Glomerular visceral epithelial cell (primary cell): ENCODE results near the gene NXNL2.
A peak's percentile ranks its signal among the peaks of the same experiment; 100 is the strongest.

Experiments
- DNase-seq: peaks from one replicate; pipeline ENCODE4 v3.0.0-alpha.2; 2016; ENCODE audit errors: extremely low spot score

NXNL2 gene

DNA sequence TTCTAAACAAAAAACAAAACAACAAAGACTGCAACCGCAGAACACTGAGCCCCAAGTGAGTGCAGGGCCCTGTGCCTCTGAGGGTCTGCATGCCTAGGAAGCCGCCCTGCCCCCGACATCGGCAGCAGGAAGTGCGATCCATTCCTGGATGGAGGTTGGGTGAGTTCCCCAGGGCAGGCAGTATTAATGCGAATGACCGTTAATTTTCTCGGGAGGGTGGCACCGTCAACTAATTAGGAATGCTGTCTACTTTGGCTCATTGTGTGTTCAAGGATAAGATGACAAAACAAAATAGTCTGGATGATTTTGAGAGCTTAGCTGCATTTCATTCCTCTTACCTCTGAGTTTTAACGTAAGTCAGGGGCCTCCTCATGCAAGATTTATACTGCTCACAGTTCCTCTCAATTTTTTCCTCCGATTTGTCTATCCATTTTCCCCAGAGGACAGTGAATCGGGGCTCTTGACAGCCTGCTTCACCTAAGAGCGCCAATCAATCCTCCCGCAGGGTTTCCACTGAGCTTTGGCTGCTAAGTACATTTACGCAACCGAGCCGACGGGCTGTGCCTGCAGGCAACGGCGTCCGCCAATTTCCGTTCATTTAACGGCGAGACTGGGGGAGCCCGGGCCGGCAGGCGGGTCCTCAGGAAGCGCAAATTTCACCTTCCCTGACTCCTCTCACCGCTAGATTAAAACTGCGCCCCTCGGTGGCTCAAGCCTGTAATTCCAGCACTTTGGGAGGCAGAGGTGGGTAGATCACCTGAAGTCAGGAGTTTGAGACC lies 2.9 kb upstream of the NXNL2 start:
- DNase-seq = peak; percentile 81

DNA sequence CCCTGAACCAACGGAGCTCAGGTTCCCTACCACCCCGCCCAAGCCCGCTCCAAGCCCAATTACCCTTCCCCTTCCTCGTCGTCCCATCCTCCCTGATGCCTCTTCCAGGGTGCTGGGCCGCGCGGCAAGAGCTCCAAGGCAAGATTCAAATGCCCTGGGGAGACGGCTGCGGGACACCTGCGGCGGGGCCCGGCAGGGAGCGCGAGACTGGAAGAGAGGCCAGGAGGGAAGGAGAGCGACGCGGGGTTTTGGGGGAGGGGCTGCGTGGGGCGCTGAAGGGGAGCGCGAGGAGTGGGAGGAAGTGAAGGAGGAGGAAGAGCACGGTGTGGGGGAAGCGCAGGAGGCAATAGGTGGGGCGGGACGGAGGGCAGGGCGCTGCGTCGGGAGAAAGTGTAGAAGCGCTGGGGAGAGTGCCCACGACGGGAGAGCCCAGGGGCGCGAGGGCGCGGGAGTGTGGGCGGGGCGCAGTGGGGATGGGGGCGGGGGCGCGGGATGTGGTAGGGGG lies 975 bp upstream of the NXNL2 start:
- peak; percentile 95 for DNase-seq

DNA sequence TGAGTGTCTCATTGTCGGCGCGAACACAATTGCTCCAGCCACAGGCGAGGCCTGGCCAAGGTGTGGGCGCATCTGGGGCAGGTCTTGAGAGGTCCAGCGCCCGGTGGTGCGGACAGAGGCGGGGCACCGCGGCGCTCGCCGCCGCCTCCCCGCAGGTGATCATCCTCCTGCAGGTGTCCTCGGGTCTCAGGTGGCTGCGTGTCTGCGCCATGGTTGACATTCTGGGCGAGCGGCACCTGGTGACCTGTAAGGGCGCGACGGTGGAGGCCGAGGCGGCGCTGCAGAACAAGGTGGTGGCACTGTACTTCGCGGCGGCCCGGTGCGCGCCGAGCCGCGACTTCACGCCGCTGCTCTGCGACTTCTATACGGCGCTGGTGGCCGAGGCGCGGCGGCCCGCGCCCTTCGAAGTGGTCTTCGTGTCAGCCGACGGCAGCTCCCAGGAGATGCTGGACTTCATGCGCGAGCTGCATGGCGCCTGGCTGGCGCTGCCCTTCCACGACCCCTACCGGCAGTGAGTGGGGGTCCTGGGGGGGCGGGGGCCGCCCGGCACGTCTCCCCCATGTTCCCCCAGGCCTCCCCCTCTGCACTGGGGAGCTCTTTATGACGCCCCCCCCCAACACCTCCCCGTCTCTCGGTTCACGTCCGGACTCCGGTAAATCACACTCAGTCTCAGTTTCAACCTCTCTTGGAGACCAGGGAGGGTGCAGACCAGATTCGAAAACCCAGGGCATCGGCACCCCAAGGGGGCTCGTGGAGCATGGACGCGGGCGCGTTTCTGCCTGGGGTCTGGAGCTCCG lies 446 bp downstream of the NXNL2 start:
- no peak for DNase-seq

DNA sequence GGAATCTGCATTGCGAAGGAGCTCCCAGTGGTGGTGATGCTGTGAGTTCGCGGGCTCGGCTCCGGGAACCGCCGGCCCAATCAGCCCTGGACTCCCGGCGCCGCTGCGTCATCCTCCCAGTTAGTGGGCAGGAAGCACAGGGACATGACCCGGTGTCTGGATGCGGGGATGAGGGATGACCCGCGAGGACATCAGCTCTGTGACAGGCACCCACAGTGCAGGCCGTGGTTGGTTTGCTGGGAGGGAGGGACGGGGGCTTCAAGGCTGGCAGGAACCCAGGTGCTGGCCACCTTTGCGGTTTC lies 996 bp downstream of the NXNL2 start:
- DNase-seq = peak; percentile 62

DNA sequence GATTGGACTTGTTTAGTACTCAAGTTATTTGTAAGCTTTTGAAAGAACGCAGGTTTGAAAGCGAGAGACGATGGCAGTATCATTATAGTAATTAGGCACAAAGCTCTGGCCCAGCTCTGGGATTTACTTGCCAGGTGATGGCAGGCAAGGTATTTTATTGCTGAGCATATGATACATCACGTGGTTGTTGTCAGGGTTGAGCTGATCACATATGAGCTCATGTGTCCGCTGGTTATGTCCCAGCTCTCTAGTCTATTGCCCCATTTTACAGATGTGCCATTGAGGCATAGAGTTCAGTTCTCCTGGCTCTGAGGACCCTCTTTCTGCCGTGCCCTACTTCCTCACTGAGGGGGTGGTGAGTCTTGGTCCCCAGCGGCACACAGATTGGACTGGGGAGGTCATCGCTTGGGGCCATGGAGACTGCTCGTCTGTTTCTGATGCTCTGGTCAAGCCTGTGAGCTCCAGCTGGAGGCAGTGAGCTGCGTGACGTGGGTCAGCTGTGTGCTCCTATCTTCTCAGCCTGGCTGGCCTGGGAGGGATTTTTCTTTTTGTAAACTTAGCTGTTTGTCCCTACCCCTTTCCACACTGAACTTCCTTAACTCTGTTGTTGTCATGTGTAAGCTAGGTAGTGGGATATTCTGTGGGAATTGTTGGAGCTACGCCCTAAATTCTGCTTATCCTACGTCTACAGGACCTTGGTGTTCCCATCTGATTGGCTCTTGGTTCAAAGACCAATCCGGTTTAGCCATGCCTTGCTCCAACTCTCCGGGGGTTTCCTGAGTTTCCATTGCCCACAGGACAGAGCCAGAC lies 2.2 kb downstream of the NXNL2 start:
- peak; percentile 99 for DNase-seq

DNA sequence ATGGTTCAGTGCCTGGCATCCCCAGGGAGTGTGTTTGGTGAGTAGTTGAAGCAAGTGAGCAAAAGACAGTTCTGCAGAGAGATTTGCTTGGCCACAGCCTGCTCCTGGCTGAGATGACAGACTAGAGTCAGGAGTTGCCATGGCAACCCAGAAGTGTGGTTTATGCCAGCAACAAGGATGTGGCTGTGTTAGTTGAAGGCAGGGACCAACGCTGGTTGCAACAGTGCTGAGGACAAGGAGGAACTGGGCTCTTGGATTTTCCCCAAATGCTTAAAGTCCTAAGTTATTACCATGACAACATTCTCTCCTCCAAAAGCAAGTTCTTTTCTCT lies 2.7 kb downstream of the NXNL2 start:
- no peak for DNase-seq

DNA sequence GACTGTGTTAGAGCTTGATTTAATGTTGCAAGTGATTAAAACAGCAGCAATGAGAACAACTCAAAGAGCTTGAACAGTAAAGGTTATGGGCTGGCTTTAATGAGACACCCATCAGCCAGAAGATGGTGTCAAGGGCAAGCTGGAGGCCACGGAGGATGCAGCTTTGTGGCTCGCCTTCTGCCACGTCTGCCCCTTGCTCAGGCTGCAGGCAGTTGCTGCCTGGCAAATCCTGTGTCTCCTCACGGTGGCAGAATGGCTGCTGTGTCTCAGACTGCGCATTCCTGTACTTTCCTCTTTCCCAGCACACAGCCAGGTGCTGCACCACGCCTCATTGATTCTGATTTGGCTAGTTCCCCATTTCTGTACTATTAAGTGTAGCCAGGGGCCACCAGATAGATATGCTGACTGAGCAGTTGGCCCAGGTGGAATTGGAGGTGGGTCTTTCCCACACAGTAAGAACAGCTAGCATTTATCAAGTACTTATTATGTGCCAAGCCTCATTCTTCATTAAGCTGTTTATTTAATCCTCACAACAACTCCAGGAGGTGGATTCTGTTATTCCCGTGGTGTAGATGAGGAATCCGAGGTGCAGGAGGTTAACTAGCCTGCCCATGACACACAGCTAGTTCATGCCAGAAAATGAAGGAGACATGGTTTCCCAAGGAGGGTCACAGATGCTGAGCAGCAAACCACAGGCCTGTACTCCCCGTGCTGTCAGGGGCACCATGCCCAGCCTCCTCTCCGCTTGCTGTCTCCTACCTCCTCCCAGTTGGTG lies 3.5 kb downstream of the NXNL2 start:
- peak; percentile 72 for DNase-seq

DNA sequence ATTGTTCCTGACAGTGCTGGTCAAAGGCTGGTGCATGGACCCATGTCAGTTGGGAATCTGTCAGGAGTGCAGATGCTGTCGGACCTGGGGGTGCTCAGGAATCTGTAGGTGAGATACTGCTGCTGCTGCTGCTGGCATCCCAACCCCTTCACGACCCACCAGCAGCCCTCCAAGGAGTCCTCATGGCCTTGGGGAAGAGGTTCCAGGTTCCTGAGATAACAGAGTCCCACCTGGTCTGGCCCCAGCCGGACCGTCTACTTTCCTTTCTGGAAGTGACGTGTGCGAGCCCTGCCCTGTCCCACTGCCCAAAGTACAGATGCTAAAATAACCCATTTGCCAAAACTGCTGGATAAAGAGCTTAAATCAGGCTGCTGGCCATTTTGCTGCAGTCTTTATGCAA lies 4.3 kb downstream of the NXNL2 start:
- DNase-seq = no peak

DNA sequence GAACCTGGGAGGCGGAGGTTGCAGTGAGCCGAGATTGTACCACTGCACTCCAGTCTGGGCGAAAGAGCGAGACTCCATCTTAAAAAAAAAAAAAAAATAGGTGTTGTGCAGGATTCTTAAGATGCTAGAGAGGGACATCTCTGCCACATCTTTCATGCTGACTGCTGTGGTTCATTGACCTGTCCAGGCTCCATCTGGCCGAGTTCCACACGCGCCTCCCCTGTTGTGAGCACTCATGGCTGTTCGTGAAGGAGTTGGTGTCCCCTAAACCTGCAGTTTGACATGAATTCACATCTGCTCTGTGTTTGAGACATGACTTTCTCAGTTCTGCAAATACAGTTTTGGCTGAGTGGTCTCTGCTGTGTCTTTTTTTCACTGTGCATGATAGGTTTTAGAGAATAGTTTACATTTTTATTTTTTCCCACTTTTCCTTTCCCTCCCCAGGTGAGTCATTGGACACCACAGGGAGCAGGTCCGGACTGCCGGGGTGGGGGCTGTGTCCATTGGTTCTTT lies 5.3 kb downstream of the NXNL2 start:
- DNase-seq = no peak

DNA sequence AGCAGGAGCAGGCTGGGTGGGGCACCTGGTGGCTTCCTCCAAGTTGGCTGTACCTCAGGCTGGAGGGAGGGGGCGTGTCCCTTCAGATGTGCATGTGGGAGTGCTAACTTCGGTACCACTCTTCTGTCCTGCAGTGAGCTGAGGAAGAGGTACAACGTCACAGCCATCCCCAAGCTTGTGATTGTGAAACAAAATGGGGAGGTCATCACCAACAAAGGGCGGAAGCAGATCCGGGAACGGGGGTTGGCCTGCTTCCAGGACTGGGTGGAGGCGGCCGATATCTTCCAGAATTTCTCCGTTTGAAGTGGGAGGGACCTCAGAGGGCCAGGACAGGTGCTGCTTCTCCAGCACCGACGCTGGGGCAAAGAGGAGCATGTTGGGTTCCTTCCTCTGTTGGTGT lies 9.3 kb downstream of the NXNL2 start:
- DNase-seq = no peak

DNA sequence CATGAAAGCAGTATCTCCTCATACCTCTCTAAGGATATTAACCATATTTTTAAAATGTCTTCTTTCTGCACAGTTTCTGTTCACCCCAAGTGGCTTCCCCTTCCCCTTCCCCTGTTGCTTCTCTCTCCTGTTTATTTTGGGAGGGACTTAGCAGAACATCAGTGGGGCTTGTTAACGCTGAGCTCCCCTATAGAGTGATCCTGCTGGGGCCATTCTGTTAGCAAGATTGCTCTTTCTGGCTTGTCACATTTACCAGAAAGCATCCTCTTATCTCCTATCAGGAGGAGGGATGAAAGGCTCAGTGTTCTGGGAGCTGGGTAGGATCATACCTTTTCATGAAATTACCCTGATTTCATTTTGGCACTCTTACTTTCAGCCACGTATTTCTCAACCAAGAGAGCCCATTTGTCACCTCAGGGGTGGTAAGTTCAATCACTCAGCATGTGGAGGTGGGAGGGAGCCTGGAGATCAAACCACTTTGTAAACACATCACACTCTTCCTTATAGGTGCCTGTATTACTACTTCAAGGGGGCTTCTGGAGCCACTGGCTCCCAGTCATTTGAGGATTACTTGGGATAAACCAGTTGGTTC lies 16.7 kb downstream of the NXNL2 start:
- DNase-seq = no peak

DNA sequence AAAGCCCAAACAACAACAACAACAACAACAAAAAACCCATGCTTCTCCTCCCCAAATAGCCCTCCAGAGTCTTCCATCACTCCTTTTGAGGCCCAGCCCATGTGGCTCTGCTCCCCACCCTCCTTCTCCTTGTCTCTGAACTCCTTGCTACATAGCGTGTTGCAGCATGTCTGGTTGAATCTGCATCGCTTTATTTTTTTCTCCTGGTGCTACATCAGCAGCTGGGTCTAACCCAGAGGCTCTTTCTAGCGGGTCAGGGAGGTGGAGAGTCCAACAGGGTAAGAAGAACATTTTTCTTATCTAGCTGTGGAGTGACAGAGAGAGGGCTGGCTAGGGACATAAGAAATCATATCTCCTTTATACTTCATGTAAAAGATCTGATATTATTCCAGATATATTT lies 18.4 kb downstream of the NXNL2 start:
- no peak for DNase-seq

DNA sequence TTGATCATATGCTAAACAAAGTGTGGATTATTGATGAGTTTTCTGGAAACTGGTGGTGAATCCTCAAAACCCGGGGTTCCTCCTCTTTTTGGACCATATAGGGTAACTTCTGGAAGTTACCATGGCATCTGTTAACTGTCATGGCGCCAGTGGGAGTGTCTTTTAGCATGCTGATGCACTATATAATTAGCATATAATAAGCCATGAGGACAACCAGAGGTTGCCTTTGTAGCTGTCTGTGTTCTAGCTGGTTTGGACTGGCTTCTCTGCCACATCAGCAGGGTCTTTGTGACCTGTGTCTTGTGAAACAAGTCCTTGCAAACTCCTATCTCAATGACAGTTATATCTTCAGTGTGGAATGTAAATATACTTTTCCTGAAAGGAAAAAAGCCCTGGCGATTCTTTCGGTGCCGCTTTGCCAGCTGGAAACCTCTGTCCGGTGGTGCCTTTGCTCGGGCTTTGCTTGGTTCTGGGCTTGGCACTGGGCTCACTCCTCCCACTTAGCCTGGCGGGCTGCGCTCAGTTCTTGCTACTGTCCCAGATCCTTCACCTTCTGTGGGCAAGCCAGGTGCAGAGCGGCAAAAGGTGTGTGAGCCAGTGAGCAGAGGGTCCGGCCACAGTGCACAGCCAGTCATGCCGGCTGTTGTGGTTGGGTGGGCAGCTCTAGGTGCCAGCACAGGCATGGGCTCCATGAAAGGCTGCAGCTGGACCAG lies 20.4 kb downstream of the NXNL2 start:
- DNase-seq = no peak

DNA sequence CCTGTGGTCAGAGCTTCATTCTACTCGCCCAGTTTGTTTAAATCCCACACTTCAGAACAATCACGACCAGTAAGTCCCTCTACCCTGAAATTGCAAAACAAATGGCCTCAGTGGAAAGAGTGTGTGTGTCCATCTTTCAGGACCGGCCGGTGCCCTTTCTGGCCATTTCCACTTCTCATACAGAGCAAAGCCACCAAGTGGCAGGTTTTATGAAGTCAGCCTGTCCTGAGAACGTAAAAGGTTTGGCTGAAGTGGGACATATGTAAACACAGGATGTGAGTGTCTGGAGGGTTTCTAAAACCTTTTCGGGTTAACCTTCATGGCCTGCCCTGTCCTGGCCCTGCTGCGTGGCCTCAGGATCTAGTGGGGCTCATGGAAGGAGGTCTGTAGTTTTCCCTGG lies 24.7 kb downstream of the NXNL2 start:
- DNase-seq = no peak

DNA sequence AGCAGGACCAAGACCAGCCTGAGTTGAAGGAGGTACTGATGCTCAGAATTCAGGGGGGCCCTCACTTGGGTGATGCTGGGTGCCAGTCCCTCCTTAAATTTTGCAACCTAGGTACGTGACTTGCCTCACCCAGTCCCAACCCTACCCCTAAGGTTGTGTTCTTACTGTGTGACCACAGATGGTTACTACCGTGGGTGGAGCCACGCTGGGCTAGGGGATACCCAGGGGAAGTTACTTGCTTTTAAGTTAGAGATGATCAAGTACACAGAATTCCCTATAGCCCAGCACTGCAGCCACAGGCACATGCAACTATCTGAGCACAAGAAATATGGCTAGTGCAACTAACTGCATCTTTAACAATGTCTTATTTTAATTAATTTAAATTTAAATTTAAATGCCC lies 32.9 kb downstream of the NXNL2 start:
- no peak for DNase-seq

DNA sequence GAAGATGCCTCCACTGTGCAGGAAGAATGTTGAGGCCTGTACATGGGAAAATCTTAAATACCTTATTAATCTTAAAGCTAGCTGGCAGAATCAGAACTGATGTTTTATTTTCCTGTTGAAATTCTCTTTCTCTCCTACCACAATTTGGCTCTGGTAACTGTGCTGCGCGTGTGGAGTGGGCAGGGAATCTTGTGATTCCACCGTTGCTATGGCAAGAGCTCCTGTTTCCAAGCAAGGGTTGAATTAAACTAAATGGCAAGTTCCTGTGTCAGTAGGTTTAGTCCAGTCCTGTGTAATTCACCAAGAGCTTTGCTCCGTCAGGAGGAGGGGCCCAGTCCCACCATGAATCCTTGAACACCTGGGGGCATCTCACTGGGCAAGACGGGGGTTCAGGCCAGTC lies 36.4 kb downstream of the NXNL2 start:
- no peak for DNase-seq

DNA sequence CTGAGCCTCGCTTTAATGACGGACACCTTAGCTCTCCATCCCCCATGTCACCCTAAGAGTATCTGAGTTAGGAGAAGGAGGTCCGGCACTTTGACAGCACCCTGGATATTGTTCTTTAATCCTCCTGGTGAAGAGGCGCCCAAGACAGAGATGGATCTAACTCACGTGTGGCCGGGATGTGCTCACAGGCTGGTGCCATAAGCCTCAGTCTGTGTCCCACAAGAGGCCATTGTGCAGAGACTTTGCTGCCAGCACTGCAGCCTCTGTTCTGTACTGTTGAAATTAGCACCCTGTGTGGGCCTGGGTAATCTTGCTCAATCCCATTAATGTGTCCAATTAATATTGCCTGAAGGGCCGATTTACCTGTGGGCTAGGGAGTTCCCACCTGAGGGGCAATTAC lies 37.7 kb downstream of the NXNL2 start:
- DNase-seq = no peak

DNA sequence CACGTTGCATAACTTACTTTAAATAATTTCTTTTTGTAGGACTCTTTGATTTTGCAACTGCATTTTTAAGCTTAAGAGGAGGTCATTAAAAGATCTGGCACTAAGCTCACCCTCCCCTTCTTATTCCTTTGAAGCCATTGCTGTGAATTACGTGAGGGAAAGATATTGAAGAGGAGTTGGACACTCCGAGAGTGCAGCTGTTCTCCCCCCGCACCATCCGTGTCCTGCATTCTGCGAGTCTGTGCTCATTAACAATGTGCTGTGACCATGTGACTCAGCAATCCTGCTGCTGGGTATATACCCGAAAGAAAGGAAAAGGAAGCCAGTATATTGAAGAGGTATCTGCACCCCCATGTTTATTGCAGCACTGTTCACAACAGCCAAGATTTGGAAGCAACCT lies 40.0 kb downstream of the NXNL2 start:
- DNase-seq = peak; percentile 31

DNA sequence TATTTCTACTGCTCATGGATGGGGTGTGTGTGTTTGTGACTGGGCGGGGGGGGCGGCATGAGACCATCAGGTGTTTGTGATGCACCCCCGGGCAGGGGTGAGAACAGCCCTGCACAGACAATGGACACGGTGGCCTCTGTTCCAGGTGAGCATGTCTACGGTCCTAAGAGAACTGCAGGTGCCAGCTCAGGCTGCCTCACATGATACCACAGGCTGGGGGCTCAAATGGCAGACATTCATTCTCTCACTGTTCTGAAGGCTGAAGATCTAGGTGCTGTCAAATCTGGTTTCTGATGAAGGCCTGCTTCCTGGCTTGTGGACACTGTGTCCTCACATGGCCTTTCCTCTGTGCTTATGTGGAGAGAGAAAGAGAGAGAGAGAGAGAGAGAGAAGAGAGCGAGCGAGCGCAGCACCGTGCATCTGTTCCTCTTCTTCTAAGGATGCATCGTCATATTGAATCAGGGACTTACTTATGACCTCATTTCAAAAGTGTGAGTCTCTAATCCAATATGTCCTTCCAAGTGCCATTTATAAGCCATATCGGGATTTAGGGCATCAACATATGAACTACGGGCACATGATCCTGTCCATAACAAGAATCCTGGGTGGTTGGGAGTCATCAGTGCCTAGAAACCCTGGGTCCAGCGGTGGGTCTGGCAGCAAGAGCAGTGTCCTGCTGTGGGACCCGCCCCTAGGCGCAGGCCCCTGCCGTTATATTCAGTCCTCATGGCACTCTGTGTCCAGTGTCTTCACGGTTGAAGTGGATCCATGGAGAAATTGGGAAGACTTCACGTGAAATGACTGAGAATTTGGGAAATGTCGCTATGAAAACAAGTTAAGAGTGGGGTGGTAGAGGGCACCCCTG lies 42.5 kb downstream of the NXNL2 start:
- DNase-seq = no peak
